Thymus (tissue), 11 donors: ENCODE results near the gene CALCOCO1. TPM values are rescaled to one million over a fixed set of nuclear protein-coding genes. Genes with fewer than 3 reads are reported as not detected.
A peak's percentile ranks its signal among the peaks of the same experiment; 100 is the strongest.
"Not testable (repeated sequence)": the region's sequence is repeated elsewhere in the genome, so short reads cannot be mapped to it uniquely, and the experiment has no call there.

Source experiments
- DNase-seq, 9 donors: peaks; one replicate each; pipeline ENCODE4 v3.0.0-alpha.2; 2013; ENCODE audit warnings: low spot score in 9 of 9, low read depth in 6 of 9, missing footprints in 1 of 9
- H3K27ac ChIP-seq, 2 donors: one replicate each; pipeline ENCODE4 v1.5.1; 2013; ENCODE audit warnings: control low read depth in 1 of 2, low read depth in 1 of 2, low read length in 1 of 2, mild to moderate bottlenecking in 1 of 2, moderate library complexity in 1 of 2
- H3K27me3 ChIP-seq, 2 donors: one replicate each; pipeline ENCODE4 v1.5.1; 2013; ENCODE audit warnings: low read length in 1 of 2; ENCODE audit not compliant: control insufficient read depth in 2 of 2, insufficient read depth in 1 of 2
- H3K36me3 ChIP-seq, 2 donors: one replicate each; pipeline ENCODE4 v1.5.1; 2013; ENCODE audit warnings: low read length in 1 of 2, mild to moderate bottlenecking in 1 of 2, moderate library complexity in 1 of 2; ENCODE audit not compliant: control insufficient read depth in 2 of 2, insufficient read depth in 2 of 2
- H3K4me1 ChIP-seq, 2 donors: one replicate each; pipeline ENCODE4 v1.5.1; 2013; ENCODE audit warnings: low read length in 2 of 2; ENCODE audit not compliant: control insufficient read depth in 2 of 2, insufficient read depth in 2 of 2
- H3K4me3 ChIP-seq, 2 donors: one replicate each; pipeline ENCODE4 v1.5.1; 2013; ENCODE audit warnings: low read length in 2 of 2, control low read depth in 1 of 2, mild to moderate bottlenecking in 1 of 2
- H3K9me3 ChIP-seq, 2 donors: one replicate each; pipeline ENCODE4 v1.5.1; 2013; ENCODE audit warnings: low read length in 1 of 2, mild to moderate bottlenecking in 1 of 2; ENCODE audit not compliant: control insufficient read depth in 2 of 2, insufficient read depth in 1 of 2
- WGBS: extraction: QIAGEN DNeasy Blood & Tissue Kit; methylation state at CpG from one replicate; pipeline ENCODE4 v1.1.7; 2013; 5-methylcytosine and 5-hydroxymethylcytosine counted together
- polyA plus RNA-seq: library from polyadenylated mRNA; stranded (reverse); fragments of 200-250 nt; gene quantifications from one replicate; pipeline ENCODE4 v1.2.3, GENCODE V29; 2013
- total RNA-seq: library from RNA; stranded (reverse); fragments of 120-200 nt; gene quantifications from one replicate; pipeline ENCODE4 v1.2.4, GENCODE V29; 2013
- donor health status: healthy.

CALCOCO1 gene
- total and polyA plus RNA-seq, 2 donors: 55.3 to 92.9 TPM

DNA sequence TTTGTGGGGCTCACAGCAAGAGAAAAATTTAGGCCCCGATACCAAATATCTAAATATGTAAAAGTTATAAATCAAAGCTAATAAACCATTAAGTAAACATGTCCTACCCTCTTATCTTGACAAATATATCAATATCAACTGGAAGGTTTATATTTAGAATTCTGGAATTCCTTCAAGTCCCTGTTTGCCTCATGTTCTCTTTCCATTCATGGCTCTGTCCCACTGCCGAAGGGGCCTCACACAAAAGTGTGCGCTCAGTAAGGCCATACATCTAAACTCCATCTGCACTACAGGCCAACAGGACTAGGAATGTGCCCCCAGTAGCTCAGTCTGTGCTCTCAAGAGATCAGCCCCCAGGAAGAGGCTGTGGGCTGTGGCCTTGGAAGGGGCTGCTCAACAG is 40.8 kb downstream of the CALCOCO1 start:
- over 99% methylated on average over 3 of the region's 3 CpGs for WGBS
- Histone ChIP-seq H3K4me1 (no peaks in the 10 kb centered on the region), H3K27me3 (peaks cover 0 to 21% of the 10 kb centered on the region in 2 donors), H3K27ac (no peak overlapping the region), H3K4me3 (no peak overlapping the region), H3K9me3 (peaks cover 0 to 4% of the 10 kb centered on the region in 2 donors), H3K36me3 (no peaks in the 10 kb centered on the region)
- DNase-seq: no peak

DNA sequence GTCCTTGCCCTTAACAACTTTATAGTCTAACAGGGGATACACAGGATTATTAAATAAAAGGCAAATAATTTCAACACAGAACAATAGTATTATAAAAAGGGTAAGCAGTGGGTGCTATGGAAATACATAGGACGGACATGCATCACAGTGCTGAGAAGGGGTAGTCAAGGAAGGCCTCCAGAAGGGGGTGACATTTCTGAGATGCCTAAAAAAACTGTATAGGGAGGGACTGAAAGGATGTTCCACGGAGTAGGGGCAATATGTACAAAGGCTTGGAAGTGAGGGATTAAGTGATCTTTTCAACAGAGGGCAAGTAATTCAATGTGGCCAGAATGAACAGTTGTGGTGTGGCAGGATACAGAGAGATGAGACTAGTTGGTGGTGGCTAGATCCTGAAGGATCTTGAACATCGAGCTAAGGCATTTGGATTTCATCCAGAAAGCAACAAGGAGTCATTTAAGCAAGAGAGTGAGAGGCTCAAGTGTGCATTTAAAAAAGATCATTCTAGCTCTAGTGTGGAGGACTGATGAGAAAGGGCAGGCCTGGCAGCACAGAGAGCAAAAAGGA is 42.5 kb downstream of the CALCOCO1 start:
- H3K36me3 ChIP-seq: no peaks in the 10 kb centered on the region
- no peaks in the 10 kb centered on the region for H3K9me3 ChIP-seq
- no peak overlapping the region for H3K4me3 ChIP-seq
- no peak overlapping the region for H3K27ac ChIP-seq
- 97% methylated on average over 3 of the region's 3 CpGs for WGBS
- no peak for DNase-seq
- H3K4me1 ChIP-seq: no peaks in the 10 kb centered on the region
- H3K27me3 ChIP-seq: peaks cover 0 to 17% of the 10 kb centered on the region in 2 donors

DNA sequence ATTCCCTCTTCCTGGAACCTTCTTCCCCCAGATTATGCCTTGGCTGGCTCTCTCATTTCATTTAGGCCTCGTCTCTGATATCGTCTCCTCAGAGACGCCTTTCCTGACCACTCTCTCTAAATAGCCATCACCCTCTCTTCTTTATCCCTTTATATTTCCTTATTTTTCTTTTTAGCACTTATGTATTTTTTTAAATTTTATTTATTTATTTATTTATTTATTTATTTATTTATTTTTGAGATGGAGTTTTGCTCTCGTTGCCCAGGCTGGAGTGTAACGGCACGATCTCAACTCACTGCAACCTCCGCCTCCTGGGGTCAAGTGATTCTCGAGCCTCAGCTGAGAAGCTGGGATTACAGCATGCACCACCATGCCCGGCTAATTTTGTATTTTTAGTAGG is 43.3 kb downstream of the CALCOCO1 start:
- Histone ChIP-seq H3K27me3 (peaks cover 2 to 25% of the 10 kb centered on the region in 2 donors), H3K9me3 (no peaks in the 10 kb centered on the region), H3K27ac (no peak overlapping the region), H3K4me1 (no peaks in the 10 kb centered on the region), H3K36me3 (no peaks in the 10 kb centered on the region), H3K4me3 (no peak overlapping the region)
- DNase-seq: no peak
- 98% methylated on average over 9 of the region's 9 CpGs for WGBS

DNA sequence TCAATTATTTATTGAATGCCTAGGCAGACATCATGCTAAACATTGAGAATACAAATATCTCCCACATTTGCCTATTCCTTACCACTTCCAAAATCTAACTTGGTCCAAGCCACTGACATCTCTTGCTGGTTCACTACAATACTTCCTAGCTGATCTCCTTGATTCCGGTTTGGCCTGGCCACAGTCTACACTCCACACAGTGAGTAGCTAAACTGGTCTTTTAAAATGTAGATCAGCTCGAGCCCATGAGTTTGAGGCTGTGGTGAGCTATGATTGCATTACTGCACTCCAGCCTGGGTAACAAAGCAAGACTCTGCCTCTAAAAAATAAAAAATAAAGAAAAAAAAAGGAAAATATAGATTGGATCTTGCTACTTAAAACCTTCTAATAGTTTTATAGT is 43.8 kb downstream of the CALCOCO1 start:
- Histone ChIP-seq H3K4me3 (no peak overlapping the region), H3K9me3 (no peaks in the 10 kb centered on the region), H3K4me1 (no peaks in the 10 kb centered on the region), H3K36me3 (no peaks in the 10 kb centered on the region), H3K27me3 (peaks cover 7 to 26% of the 10 kb centered on the region in 2 donors), H3K27ac (no peak overlapping the region)
- DNase-seq: no peak
- WGBS: 96% methylated on average over 2 of the region's 2 CpGs

DNA sequence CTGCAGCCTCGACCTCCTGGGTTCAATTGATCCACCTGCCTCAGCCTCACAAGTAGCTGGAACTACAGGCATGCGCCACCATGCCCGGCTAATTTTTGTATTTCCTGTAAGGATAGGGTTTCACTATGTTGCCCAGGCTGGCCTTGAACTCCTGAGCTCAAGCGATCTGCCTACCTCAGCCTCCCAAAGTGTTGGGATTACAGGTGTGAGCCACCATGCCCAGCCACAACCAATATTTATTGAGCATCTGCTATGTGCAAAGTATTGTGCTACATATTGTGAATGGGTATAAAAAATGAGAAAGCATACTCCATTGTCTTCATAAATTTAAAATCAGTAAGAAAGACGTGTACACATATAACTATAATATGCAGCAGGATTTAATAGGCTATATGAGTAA is 47.2 kb downstream of the CALCOCO1 start:
- Histone ChIP-seq H3K27me3 (peaks cover 22 to 47% of the 10 kb centered on the region in 2 donors), H3K4me1 (peaks cover 9 to 25% of the 10 kb centered on the region in 2 donors)
- 97% methylated on average over 5 of the region's 5 CpGs for WGBS
- not testable (repeated sequence) for H3K4me3 ChIP-seq, DNase-seq, H3K27ac ChIP-seq, H3K9me3 ChIP-seq, H3K36me3 ChIP-seq

DNA sequence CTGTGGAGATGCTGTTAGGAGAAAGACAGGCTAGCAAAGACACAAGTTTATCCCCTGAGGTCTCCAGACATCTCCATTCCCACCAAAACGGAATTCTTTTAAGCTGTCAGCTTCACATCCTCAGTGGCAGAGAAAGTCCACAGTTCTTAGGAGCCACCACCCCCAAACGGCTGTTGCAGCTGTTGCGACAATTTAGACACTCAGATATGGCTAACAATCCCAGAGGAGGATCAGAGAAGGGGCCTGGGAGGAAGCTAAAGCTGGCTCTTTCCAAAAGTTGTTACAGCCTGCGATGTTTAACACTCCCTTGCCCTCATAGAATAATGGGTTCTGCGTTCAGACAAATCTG is 49.5 kb downstream of the CALCOCO1 start:
- H3K4me3 ChIP-seq: peak overlapping the region in 1 of 2 donors; percentile 89
- H3K27ac ChIP-seq: peak overlapping the region; percentile 72 to 76
- no peak for DNase-seq

DNA sequence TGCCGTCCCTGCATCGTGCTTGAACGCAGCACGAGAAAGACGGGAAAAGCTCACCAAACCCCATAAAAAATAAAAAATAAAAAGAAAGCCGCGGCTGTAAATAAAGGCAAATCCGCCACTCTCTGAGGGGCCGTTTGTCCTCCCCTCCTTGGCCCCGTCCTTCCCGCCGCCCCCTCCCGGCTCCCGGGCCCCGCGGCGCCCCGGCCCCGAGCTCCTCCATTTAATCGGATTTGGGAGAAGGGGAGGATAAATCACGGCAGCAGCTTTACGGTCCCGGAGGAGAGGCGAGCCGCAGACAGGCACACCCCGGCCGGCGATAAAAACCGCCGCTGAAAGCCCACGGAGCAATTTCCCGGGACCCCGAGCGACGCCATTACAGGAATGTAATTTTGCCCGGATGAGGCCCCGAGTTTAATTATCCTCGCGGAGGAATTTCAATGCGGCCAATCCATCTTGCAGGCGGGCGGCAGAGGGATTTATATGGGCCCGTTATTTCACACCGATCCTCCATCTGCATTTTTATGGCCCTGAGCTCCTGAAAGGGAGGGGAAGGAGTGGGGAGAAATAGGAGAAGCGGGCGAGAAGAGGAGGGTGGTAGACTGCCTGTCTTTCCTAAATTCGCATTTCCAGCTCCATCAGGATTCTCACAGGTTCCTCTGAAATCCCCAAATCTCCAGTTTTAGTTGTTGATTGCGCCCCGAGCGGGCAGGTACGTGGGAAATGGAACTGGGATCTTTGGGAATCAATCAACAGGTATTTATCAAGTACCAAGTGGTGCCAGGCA is 50.0 kb downstream of the CALCOCO1 start:
- peak overlapping the region; percentile 50 to 89 for H3K4me3 ChIP-seq
- H3K9me3 ChIP-seq: no peaks in the 10 kb centered on the region
- H3K27me3 ChIP-seq: peaks cover 22 to 45% of the 10 kb centered on the region in 2 donors
- WGBS: 15% methylated on average over 51 of the region's 51 CpGs
- H3K27ac ChIP-seq: peak overlapping the region; percentile 72 to 76
- H3K36me3 ChIP-seq: peaks cover 5 to 13% of the 10 kb centered on the region in 2 donors
- DNase-seq: peak in 1 of 9 donors; percentile 28
- peaks cover 11 to 27% of the 10 kb centered on the region in 2 donors for H3K4me1 ChIP-seq

More for the DNA sequence above, 49.5 kb downstream of the CALCOCO1 start:
- H3K27me3 ChIP-seq: peaks cover 22 to 45% of the 10 kb centered on the region in 2 donors
- H3K4me1 ChIP-seq: peaks cover 11 to 27% of the 10 kb centered on the region in 2 donors
- H3K36me3 ChIP-seq: peaks cover 0 to 7% of the 10 kb centered on the region in 2 donors
- no peaks in the 10 kb centered on the region for H3K9me3 ChIP-seq
- 88% methylated on average over 5 of the region's 5 CpGs for WGBS

DNA sequence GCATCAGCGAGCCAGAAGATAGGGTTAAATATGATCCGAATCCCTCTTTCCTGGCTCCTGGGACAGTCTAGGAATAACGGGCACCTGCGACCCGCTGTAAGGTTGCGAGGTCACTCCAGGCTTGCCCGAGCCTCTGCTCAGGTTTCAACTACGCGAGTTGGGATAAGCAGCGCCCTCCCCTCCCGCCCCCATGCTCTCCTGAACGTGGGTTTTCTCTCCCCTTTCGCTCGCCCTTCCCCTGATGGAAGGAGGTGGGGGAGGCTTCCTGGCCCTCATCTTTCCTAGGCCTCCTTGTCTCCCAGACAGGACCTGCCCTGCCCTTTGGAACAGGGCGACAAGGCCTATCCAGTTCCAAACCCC is 50.6 kb downstream of the CALCOCO1 start:
- DNase-seq: peak in 4 of 9 donors; percentile 15 to 36 (median 25)
- H3K4me1 ChIP-seq: peaks cover 11 to 27% of the 10 kb centered on the region in 2 donors

More for the DNA sequence above, 50.6 kb downstream of the CALCOCO1 start:
- Histone ChIP-seq H3K27me3 (peaks cover 22 to 45% of the 10 kb centered on the region in 2 donors), H3K4me3 (peak overlapping the region; percentile 50 to 89), H3K27ac (peak overlapping the region; percentile 72 to 76), H3K9me3 (no peaks in the 10 kb centered on the region), H3K36me3 (peaks cover 7 to 19% of the 10 kb centered on the region in 2 donors)
- 5% methylated on average over 15 of the region's 15 CpGs for WGBS
